Measurements from ENCODE around the gene ASF1B. TPM values are rescaled to one million over a fixed set of nuclear protein-coding genes. Genes with fewer than 3 reads are reported as not detected.

The ASF1B gene
- total RNA-seq, 1 experiment from 2014 or later, result 78.1 TPM

DNA sequence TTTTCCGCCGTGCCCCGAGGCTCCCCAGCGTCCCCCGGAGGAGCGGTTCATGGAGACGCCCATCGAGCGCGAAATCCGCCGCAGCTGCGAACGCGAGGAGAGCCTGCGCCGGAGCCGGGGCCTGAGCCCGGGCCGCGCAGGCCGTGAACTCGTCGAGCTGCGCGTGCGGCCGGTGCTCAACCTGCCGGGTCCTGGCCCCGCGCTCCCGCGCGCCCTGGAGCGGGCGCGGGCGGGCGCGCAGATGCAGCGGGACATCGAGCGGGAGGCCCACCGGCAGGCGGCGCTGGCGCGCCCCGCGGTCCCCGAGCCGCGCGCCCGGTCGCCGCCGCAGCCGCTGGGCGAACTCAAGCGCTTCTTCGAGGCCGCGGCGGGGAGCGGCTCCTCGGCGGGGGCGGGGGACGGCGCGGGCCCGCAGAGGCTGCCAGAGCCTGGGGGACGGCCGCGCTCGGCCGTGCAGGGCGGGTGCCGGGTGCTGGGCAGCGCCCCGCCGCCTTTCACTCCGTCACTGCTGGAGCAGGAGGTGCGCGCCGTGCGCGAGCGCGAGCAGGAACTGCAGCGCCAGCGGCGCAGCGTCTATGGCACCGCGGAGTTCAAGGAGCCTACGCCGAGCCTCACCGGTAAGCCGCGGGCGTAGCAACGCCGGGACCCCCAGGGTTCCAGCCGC, 63.0 kb downstream of the ASF1B start:
- POLR2A ChIA-PET, result no interaction called here
- intact Hi-C loops (cut with micrococcal nuclease), result loop anchor here (1.0 to 10.0 kb wide), 3 partner anchors 39 to 289 kb away; partner anchors contain the start of genes BRME1 and CC2D1A

More for the DNA sequence above, 63.0 kb downstream of the ASF1B start:
- H3K27me3 ChIP-seq (ENCODE audit: insufficient read depth, low read length), result no peaks in the 10 kb centered on the region
- H4K20me1 ChIP-seq (ENCODE audit: insufficient read depth), result no peaks in the 10 kb centered on the region
- peak overlapping the region; percentile 99 for H3K4me2 ChIP-seq (ENCODE audit: low read length)
- no peaks in the 10 kb centered on the region; a peak in 1 of 4 replicates for H3K9me3 ChIP-seq (ENCODE audit: control insufficient read depth in 1 of 2, insufficient read depth in 1 of 2, low read depth in 1 of 2, low read length in 2 of 2)
- H3K79me2 ChIP-seq (ENCODE audit: insufficient read depth, low read length), result no peaks in the 10 kb centered on the region
- H2AFZ ChIP-seq (ENCODE audit: low read depth, low read length, poor library complexity, severe bottlenecking), result peak overlapping the region; percentile 7
- no TSS peak for BruUV-seq (replicated peaks)
- H3K9me2 ChIP-seq (ENCODE audit: insufficient read depth), result no peaks in the 10 kb centered on the region
- H3K4me3 ChIP-seq (replicated peaks in 1 of 2; ENCODE audit: low read depth in 1 of 2, low read length in 2 of 2), result peak overlapping the region; percentile 66 to 72
- H3K36me3 ChIP-seq (ENCODE audit: control insufficient read depth in 1 of 2, insufficient read depth in 2 of 2, low read length in 2 of 2), result no peaks in the 10 kb centered on the region
- peak overlapping the region; percentile 80 for H3K27ac ChIP-seq (ENCODE audit: low read depth, low read length)
- DNase-seq (ENCODE audit: low read depth, low spot score) (no peak), ATAC-seq (peak; percentile 64)
- H3K4me1 ChIP-seq (ENCODE audit: control insufficient read depth in 1 of 2, insufficient read depth in 2 of 2, low read length in 2 of 2), result peaks cover 17 to 41% of the 10 kb centered on the region in 2 experiments
- RAD21 ChIA-PET (ENCODE audit: low non-redundant PET in 1 of 2, low total read pairs in 2 of 2, uncharacterized antibody in 2 of 2, unreplicated experiment in 2 of 2), result no interaction called here
- H3K9ac ChIP-seq (ENCODE audit: low read length), result peak overlapping the region; percentile 63
- CTCF ChIA-PET, result interaction anchor here (0.7 to 6.6 kb wide), 9 partner anchors 14 to 201 kb away, joined by 3 to 83 read pairs (median 5); partner anchors contain the start of genes ASF1B and PALM3
- TF ChIP-seq EZH2phosphoT487 (IDR thresholded peaks at IDR 0.05; ENCODE audit: borderline replicate concordance), result no peak
- TF ChIP-seq, protein P1, sequence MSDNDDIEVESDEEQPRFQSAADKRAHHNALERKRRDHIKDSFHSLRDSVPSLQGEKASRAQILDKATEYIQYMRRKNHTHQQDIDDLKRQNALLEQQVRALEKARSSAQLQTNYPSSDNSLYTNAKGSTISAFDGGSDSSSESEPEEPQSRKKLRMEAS (IDR thresholded peaks at IDR 0.05), result peak; percentile 38; the same call in 1 of the 2 replicates
- TF ChIP-seq, protein P2, sequence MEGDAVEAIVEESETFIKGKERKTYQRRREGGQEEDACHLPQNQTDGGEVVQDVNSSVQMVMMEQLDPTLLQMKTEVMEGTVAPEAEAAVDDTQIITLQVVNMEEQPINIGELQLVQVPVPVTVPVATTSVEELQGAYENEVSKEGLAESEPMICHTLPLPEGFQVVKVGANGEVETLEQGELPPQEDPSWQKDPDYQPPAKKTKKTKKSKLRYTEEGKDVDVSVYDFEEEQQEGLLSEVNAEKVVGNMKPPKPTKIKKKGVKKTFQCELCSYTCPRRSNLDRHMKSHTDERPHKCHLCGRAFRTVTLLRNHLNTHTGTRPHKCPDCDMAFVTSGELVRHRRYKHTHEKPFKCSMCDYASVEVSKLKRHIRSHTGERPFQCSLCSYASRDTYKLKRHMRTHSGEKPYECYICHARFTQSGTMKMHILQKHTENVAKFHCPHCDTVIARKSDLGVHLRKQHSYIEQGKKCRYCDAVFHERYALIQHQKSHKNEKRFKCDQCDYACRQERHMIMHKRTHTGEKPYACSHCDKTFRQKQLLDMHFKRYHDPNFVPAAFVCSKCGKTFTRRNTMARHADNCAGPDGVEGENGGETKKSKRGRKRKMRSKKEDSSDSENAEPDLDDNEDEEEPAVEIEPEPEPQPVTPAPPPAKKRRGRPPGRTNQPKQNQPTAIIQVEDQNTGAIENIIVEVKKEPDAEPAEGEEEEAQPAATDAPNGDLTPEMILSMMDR (IDR thresholded peaks at IDR 0.05 in 2 of 3, conservative IDR thresholded peaks at IDR 0.05 in 1 of 3; ENCODE audit: borderline replicate concordance in 1 of 3, insufficient read depth in 1 of 3, low read depth in 2 of 3, low read length in 2 of 3), result peak in 2 of 3 experiments; percentile 19 to 22; a peak in 2 of 6 replicates
- peak; percentile 64 for TF ChIP-seq ZFX (IDR thresholded peaks at IDR 0.05)

All from HCT116 (cell line).